ENCODE data around the gene IGSF9. TPM values are rescaled to one million over a fixed set of nuclear protein-coding genes. Genes with fewer than 3 reads are reported as not detected.

The IGSF9 gene
- total RNA-seq, 1 experiment from 2014 or later: 7.1 TPM

DNA sequence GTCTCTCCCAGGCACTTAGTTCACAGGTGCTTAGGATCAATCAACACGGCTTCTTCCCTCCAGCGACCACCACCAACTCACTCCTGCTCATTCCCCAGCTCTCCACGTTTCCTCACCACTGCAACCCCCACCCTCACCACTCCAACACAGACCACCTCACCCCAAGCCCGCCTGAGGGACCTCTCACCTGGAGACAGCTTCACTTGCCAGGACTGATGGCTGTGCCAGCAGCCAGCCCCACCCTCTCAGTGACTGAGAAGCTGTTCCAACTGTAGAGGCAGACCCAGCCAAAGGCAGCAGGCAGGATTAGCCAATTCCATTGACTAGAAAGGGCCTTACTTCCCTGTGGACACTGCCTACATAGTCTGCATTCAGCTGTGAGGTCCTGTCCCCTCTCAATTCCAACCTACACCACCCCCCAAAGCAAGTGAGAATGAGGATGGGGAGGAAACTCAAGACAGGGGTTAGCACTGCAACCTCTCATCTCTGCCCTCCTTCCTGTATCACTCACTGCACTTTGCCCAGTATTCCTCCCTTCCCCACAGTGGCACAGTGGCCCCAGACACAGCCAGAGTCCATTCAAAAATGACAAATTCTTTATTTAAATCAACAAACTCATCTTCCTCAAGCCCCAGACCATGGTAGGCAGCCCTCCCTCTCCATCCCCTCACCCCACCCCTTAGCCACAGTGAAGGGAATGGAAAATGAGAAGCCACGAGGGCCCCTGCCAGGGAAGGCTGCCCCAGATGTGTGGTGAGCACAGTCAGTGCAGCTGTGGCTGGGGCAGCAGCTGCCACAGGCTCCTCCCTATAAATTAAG lies 27.7 kb downstream of the IGSF9 start:
- H3K27me3 ChIP-seq (replicated peaks; ENCODE audit: insufficient read depth, low read depth, low read length, poor library complexity): no peaks in the 10 kb centered on the region
- no peaks in the 10 kb centered on the region for H3K9me3 ChIP-seq (ENCODE audit: low read depth, low read length, poor library complexity, severe bottlenecking)
- peaks cover 17% of the 10 kb centered on the region for H3K4me1 ChIP-seq (ENCODE audit: insufficient read depth, low read length, poor library complexity, severe bottlenecking)
- POLR2A ChIA-PET (ENCODE audit: low non-redundant PET): no interaction called here
- CTCF ChIA-PET: no interaction called here
- peaks cover 19% of the 10 kb centered on the region for H3K36me3 ChIP-seq (ENCODE audit: insufficient read depth, low read length, poor library complexity, severe bottlenecking)
- intact Hi-C loops (cut with micrococcal nuclease; ENCODE audit: unreplicated experiment): no loop called here
- no TSS peak for BruUV-seq (replicated peaks)
- no peak for DNase-seq (ENCODE audit: low spot score)
- no peak for TF ChIP-seq EZH2 (IDR thresholded peaks at IDR 0.05; ENCODE audit: borderline replicate concordance, low read depth, low read length, poor library complexity, severe bottlenecking)
- no peak for TF ChIP-seq CTCF (conservative IDR thresholded peaks at IDR 0.05; ENCODE audit: low read depth, low read length)
- H3K27ac ChIP-seq (ENCODE audit: low read depth, low read length, poor library complexity, severe bottlenecking): peak overlapping the region; percentile 23
- H3K4me3 ChIP-seq (ENCODE audit: low read depth, low read length, poor library complexity, severe bottlenecking): no peak overlapping the region

- peak; percentile 84 for DNase-seq (ENCODE audit: low spot score)
- TF ChIP-seq CTCF (conservative IDR thresholded peaks at IDR 0.05; ENCODE audit: low read depth, low read length) (no peak), EZH2 (IDR thresholded peaks at IDR 0.05; ENCODE audit: borderline replicate concordance, low read depth, low read length, poor library complexity, severe bottlenecking) (no peak)
- intact Hi-C loops (cut with micrococcal nuclease; ENCODE audit: unreplicated experiment): no loop called here
- Histone ChIP-seq H3K4me3 (ENCODE audit: low read depth, low read length, poor library complexity, severe bottlenecking) (no peak overlapping the region), H3K36me3 (ENCODE audit: insufficient read depth, low read length, poor library complexity, severe bottlenecking) (peaks cover 19% of the 10 kb centered on the region), H3K27ac (ENCODE audit: low read depth, low read length, poor library complexity, severe bottlenecking) (peak overlapping the region; percentile 33), H3K4me1 (ENCODE audit: insufficient read depth, low read length, poor library complexity, severe bottlenecking) (peaks cover 15% of the 10 kb centered on the region), H3K27me3 (replicated peaks; ENCODE audit: insufficient read depth, low read depth, low read length, poor library complexity) (no peaks in the 10 kb centered on the region), H3K9me3 (ENCODE audit: low read depth, low read length, poor library complexity, severe bottlenecking) (no peaks in the 10 kb centered on the region)
- CTCF ChIA-PET: no interaction called here
- no TSS peak for BruUV-seq (replicated peaks)
- POLR2A ChIA-PET (ENCODE audit: low non-redundant PET): no interaction called here
Measured at GRCh38 chr1:159916242-159917051, 29.0 kb downstream of the IGSF9 start.

DNA sequence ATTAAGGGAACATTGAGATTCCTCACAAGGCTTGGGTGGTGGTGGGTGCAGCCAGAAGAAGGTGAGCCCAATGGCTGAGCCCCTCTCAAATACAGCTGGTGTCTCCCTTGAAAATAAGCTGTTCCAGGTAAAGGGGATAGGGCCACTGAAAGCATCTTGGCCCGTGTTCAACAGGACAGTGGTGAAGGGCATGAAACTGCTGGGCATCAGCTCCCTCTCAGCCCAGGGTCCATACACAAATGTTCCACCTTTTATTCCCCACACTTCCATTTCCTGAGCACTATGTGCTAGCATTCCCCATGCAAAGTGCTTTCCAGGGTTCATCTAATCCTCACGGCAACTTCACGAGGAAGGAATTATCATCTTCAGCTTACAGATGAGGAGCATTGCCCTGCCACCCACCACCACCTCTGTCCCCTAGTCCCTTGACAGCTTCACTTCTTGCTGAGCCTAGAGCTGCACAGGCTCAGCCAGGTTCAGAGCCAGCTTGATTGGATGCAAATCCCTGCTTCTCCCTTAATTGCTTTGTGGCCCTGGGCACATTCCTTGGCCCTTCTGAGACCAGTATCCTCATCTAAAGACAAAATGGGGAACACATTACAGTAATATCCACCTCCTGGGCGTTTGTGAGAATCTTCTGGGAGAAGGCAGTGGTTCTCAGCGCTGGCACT lies 29.7 kb downstream of the IGSF9 start:
- Histone ChIP-seq H3K4me3 (ENCODE audit: low read depth, low read length, poor library complexity, severe bottlenecking) (no peak overlapping the region), H3K27ac (ENCODE audit: low read depth, low read length, poor library complexity, severe bottlenecking) (peak overlapping the region; percentile 33), H3K4me1 (ENCODE audit: insufficient read depth, low read length, poor library complexity, severe bottlenecking) (peaks cover 15% of the 10 kb centered on the region), H3K27me3 (replicated peaks; ENCODE audit: insufficient read depth, low read depth, low read length, poor library complexity) (no peaks in the 10 kb centered on the region), H3K9me3 (ENCODE audit: low read depth, low read length, poor library complexity, severe bottlenecking) (no peaks in the 10 kb centered on the region), H3K36me3 (ENCODE audit: insufficient read depth, low read length, poor library complexity, severe bottlenecking) (peaks cover 19% of the 10 kb centered on the region)
- CTCF ChIA-PET: interaction anchor here (0.7 kb wide), 1 partner anchor 16 kb away, joined by 5 read pairs; the partner anchor contains the start of gene CFAP45
- POLR2A ChIA-PET (ENCODE audit: low non-redundant PET): no interaction called here
- intact Hi-C loops (cut with micrococcal nuclease; ENCODE audit: unreplicated experiment): no loop called here
- BruUV-seq (replicated peaks): no TSS peak
- no peak for TF ChIP-seq EZH2 (IDR thresholded peaks at IDR 0.05; ENCODE audit: borderline replicate concordance, low read depth, low read length, poor library complexity, severe bottlenecking)
- TF ChIP-seq CTCF (conservative IDR thresholded peaks at IDR 0.05; ENCODE audit: low read depth, low read length): no peak
- DNase-seq (ENCODE audit: low spot score): peak; percentile 26
